ENCODE data around the gene GREM2. TPM values are rescaled to one million over a fixed set of nuclear protein-coding genes. Genes with fewer than 3 reads are reported as not detected.

The GREM2 gene
- total RNA-seq, 1 donor from 2014 or later: not detected

GRCh38 chr1:240562779-240563178 is 49.2 kb downstream of the GREM2 start:
- ChIA-PET CTCF (no interaction called here), POLR2A (no interaction called here)
- DNase-seq (no peak), ATAC-seq (ENCODE audit: low read depth) (no peak)
- H3K4me3 Mint-ChIP-seq: no peak overlapping the region
- no peak overlapping the region for H3K27ac Mint-ChIP-seq
- no peak for TF ChIP-seq CTCF (IDR thresholded peaks at IDR 0.05)
- no peaks in the 10 kb centered on the region for H3K27me3 Mint-ChIP-seq
- H3K36me3 Mint-ChIP-seq (ENCODE audit: low read depth): no peaks in the 10 kb centered on the region
- intact Hi-C loops (cut with micrococcal nuclease): no loop called here
- H3K9me3 Mint-ChIP-seq: peaks cover 6% of the 10 kb centered on the region
- H3K4me1 Mint-ChIP-seq: no peaks in the 10 kb centered on the region

- POLR2A ChIA-PET: no interaction called here
- CTCF ChIA-PET: no interaction called here
- no peak for TF ChIP-seq CTCF (IDR thresholded peaks at IDR 0.05)
- intact Hi-C loops (cut with micrococcal nuclease): no loop called here
- H3K27ac Mint-ChIP-seq: no peak overlapping the region
- H3K4me1 Mint-ChIP-seq: no peaks in the 10 kb centered on the region
- H3K9me3 Mint-ChIP-seq: peaks cover 9% of the 10 kb centered on the region
- DNase-seq: no peak
- ATAC-seq (ENCODE audit: low read depth): no peak
- no peaks in the 10 kb centered on the region for H3K27me3 Mint-ChIP-seq
- no peaks in the 10 kb centered on the region for H3K36me3 Mint-ChIP-seq (ENCODE audit: low read depth)
- no peak overlapping the region for H3K4me3 Mint-ChIP-seq
Observed at GRCh38 chr1:240562111-240562590, 49.8 kb downstream of the GREM2 start.

GRCh38 chr1:240559781-240560180 is 52.2 kb downstream of the GREM2 start:
- ChIA-PET CTCF (no interaction called here), POLR2A (no interaction called here)
- intact Hi-C loops (cut with micrococcal nuclease): no loop called here
- Mint-ChIP-seq H3K27me3 (no peaks in the 10 kb centered on the region), H3K4me1 (no peaks in the 10 kb centered on the region), H3K4me3 (no peak overlapping the region), H3K27ac (no peak overlapping the region), H3K9me3 (peaks cover 10% of the 10 kb centered on the region), H3K36me3 (ENCODE audit: low read depth) (no peaks in the 10 kb centered on the region)
- TF ChIP-seq CTCF (IDR thresholded peaks at IDR 0.05): no peak
- DNase-seq (no peak), ATAC-seq (ENCODE audit: low read depth) (no peak)

GRCh38 chr1:240555524-240555923 is 56.4 kb downstream of the GREM2 start:
- no peak overlapping the region for H3K4me3 Mint-ChIP-seq
- POLR2A ChIA-PET: no interaction called here
- CTCF ChIA-PET: no interaction called here
- TF ChIP-seq CTCF (IDR thresholded peaks at IDR 0.05): no peak
- H3K4me1 Mint-ChIP-seq: no peaks in the 10 kb centered on the region
- no peaks in the 10 kb centered on the region for H3K27me3 Mint-ChIP-seq
- no peaks in the 10 kb centered on the region for H3K36me3 Mint-ChIP-seq (ENCODE audit: low read depth)
- DNase-seq (no peak), ATAC-seq (ENCODE audit: low read depth) (no peak)
- no peak overlapping the region for H3K27ac Mint-ChIP-seq
- intact Hi-C loops (cut with micrococcal nuclease): no loop called here
- peaks cover 7% of the 10 kb centered on the region for H3K9me3 Mint-ChIP-seq

GRCh38 chr1:240553351-240553750 is 58.6 kb downstream of the GREM2 start:
- no peaks in the 10 kb centered on the region for H3K4me1 Mint-ChIP-seq
- peaks cover 7% of the 10 kb centered on the region for H3K9me3 Mint-ChIP-seq
- no peak for DNase-seq
- no peak for TF ChIP-seq CTCF (IDR thresholded peaks at IDR 0.05)
- ChIA-PET CTCF (no interaction called here), POLR2A (no interaction called here)
- H3K27me3 Mint-ChIP-seq: no peaks in the 10 kb centered on the region
- no peak overlapping the region for H3K4me3 Mint-ChIP-seq
- no peaks in the 10 kb centered on the region for H3K36me3 Mint-ChIP-seq (ENCODE audit: low read depth)
- no peak for ATAC-seq (ENCODE audit: low read depth)
- intact Hi-C loops (cut with micrococcal nuclease): no loop called here
- no peak overlapping the region for H3K27ac Mint-ChIP-seq
